K562 (cell line): Measurements from ENCODE around the gene SRD5A2. TPM values are rescaled to one million over a fixed set of nuclear protein-coding genes. Genes with fewer than 3 reads are reported as not detected.

ENCODE experiments used
- ATAC-seq: fragments of 200-7000 bp; cut with Tn5 transposase; 3 replicates; pipeline ENCODE4 v1.9.1; 2020; ENCODE audit warnings: moderate library complexity
- BruUV-seq: library from RNA; stranded (reverse); fragments of 400-500 nt; replicated peaks from 2 replicates; lab custom pipeline; 2021; lab: Mats Ljungman, UMichigan
- CTCF ChIA-PET: fragments of 300-600 bp; formaldehyde crosslinking; extraction: SDS; loops from one replicate; lab custom pipeline; 2021; ENCODE audit warnings: low intra/inter-chr PET ratio; lab: Yijun Ruan, JAX
- POLR2A ChIA-PET: fragments of 300-600, 350-650 bp; sonication (Branson Sonifier 250); formaldehyde crosslinking; extraction: SDS; loops from one replicate; lab custom pipeline; 2021; ENCODE audit warnings: antibody characterized with exemption, inconsistent platforms; lab: Yijun Ruan, JAX
- DNase-seq, 4 experiments: peaks; one replicate each; pipeline versions ENCODE4 v3.0.0 to v3.0.0-alpha.2; 2011 to 2018; ENCODE audit warnings: low spot score in 3 of 4, mixed read lengths in 3 of 4; ENCODE audit errors: extremely low read depth in 1 of 4
- FAIRE-seq: peaks from 2 replicates; lab custom pipeline; 2011; peaks lifted over from hg19 to GRCh38; lab: Jason Lieb, UNC
- H2AFZ ChIP-seq: 2 replicates; pipeline ENCODE4 v1.6.0; 2011; ENCODE audit warnings: low read depth, low read length, control low read depth, inconsistent platforms
- H3K27ac ChIP-seq: fragments of 200-600 bp; 3 replicates; pipeline ENCODE4 v1.8.0; 2011; ENCODE audit warnings: low read depth, mild to moderate bottlenecking, control low read depth, inconsistent platforms, low read length, moderate library complexity, mixed read lengths; ENCODE audit errors: extremely low read depth
- H3K27me3 ChIP-seq, 2 experiments: fragments of 300-600 bp in 1 of 2; 2 replicates in 1 of 2; 3 replicates in 1 of 2; pipeline versions ENCODE4 v1.6.0 to v1.8.0; 2011; ENCODE audit warnings: inconsistent platforms in 2 of 2, low read length in 2 of 2, mild to moderate bottlenecking in 1 of 2, mixed read lengths in 1 of 2, moderate library complexity in 1 of 2; ENCODE audit not compliant: control insufficient read depth in 2 of 2, insufficient read depth in 2 of 2
- H3K36me3 ChIP-seq: fragments of 300-600 bp; 3 replicates; pipeline ENCODE4 v1.8.0; 2011; ENCODE audit warnings: mild to moderate bottlenecking, low read length, inconsistent platforms; ENCODE audit not compliant: control insufficient read depth, insufficient read depth
- H3K4me1 ChIP-seq, 2 experiments: fragments of 200-600 bp in 1 of 2; replicated peaks in 1 of 2; 2 replicates in 1 of 2; 3 replicates in 1 of 2; pipeline versions ENCODE4 v1.5.1 to v1.8.0; 2011; ENCODE audit warnings: inconsistent platforms in 2 of 2, low read length in 2 of 2, mild to moderate bottlenecking in 1 of 2, mixed read lengths in 1 of 2, moderate library complexity in 1 of 2; ENCODE audit not compliant: control insufficient read depth in 2 of 2, insufficient read depth in 2 of 2
- H3K4me2 ChIP-seq: 2 replicates; pipeline ENCODE4 v1.6.1; 2011; ENCODE audit warnings: low read length, control low read depth, inconsistent platforms, mixed read lengths; ENCODE audit not compliant: insufficient read depth
- H3K4me3 ChIP-seq: fragments of 200-600 bp; sonication (generic), shearing (Covaris generic); 2 replicates; pipeline ENCODE4 v1.5.1; 2016; ENCODE audit warnings: control low read depth, inconsistent platforms
- H3K79me2 ChIP-seq: fragments of 200-600 bp; 3 replicates; pipeline ENCODE4 v1.8.0; 2011; ENCODE audit warnings: low read length, inconsistent platforms; ENCODE audit not compliant: control insufficient read depth, insufficient read depth
- H3K9ac ChIP-seq, 2 experiments: 2 replicates each; pipeline versions ENCODE4 v1.6.0 to v1.6.1; 2011; ENCODE audit warnings: low read depth in 2 of 2, low read length in 2 of 2, control low read depth in 1 of 2, inconsistent platforms in 1 of 2, mild to moderate bottlenecking in 1 of 2, mixed read lengths in 1 of 2; ENCODE audit not compliant: insufficient read depth in 1 of 2
- H3K9me1 ChIP-seq: one replicate; pipeline ENCODE4 v1.6.0; 2011; ENCODE audit warnings: inconsistent platforms, mild to moderate bottlenecking, low read length, moderate library complexity; ENCODE audit not compliant: control insufficient read depth, insufficient read depth
- H3K9me3 ChIP-seq: replicated peaks from 2 replicates; pipeline ENCODE4 v1.5.1; 2011; ENCODE audit warnings: low read depth, low read length, inconsistent platforms; ENCODE audit not compliant: control insufficient read depth, insufficient read depth
- H4K20me1 ChIP-seq: replicated peaks from 2 replicates; pipeline ENCODE4 v1.6.1; 2011; ENCODE audit warnings: low read length, inconsistent platforms, mixed read lengths; ENCODE audit not compliant: control insufficient read depth, insufficient read depth
- ATF6 ChIP-seq: sonication (generic); formaldehyde crosslinking; IDR thresholded peaks from 2 replicates; pipeline ENCODE4 v1.4.0; 2020; ENCODE audit warnings: mild to moderate bottlenecking, missing genetic modification reagents
- ELF1 ChIP-seq: fragments of 200-800 bp; sonication (Bioruptor generic); IDR thresholded peaks from 2 replicates; pipeline ENCODE4 v1.6.1; 2016; ENCODE audit warnings: missing genetic modification characterization, missing compliant biosample characterization
- ELK3 ChIP-seq: fragments of 450-650 bp; formaldehyde crosslinking; IDR thresholded peaks from 2 replicates; pipeline ENCODE4 v1.4.0; 2020; ENCODE audit warnings: mild to moderate bottlenecking
- HIVEP1 ChIP-seq: fragments of 250-450 bp; sonication (Bioruptor Pico); IDR thresholded peaks from 2 replicates; pipeline ENCODE4 v1.4.0; 2020; ENCODE audit warnings: mild to moderate bottlenecking
- HMG20B ChIP-seq: fragments of 250-450 bp; sonication (Bioruptor Pico); IDR thresholded peaks from 2 replicates; pipeline ENCODE4 v1.5.0; 2021; ENCODE audit warnings: mild to moderate bottlenecking
- JUND ChIP-seq, 2 experiments: IDR thresholded peaks; 2 replicates in 1 of 2; 3 replicates in 1 of 2; pipeline ENCODE4 v1.6.1; 2011; ENCODE audit warnings: borderline replicate concordance in 2 of 2, low read depth in 2 of 2, low read length in 2 of 2, improper control_type of control experiment in 1 of 2, missing biosample characterization in 1 of 2, missing genetic modification characterization in 1 of 2, missing genetic modification reagents in 1 of 2
- KLF1 ChIP-seq: fragments of 450-650 bp; IDR thresholded peaks from 2 replicates; pipeline ENCODE4 v1.6.1; 2016; ENCODE audit warnings: missing genetic modification characterization, missing compliant biosample characterization
- MAFK ChIP-seq: IDR thresholded peaks from 2 replicates; pipeline ENCODE4 v1.6.1; 2011; ENCODE audit warnings: low read length, improper control_type of control experiment
- NR2C1 ChIP-seq, 2 experiments: fragments of 450-650 bp; IDR thresholded peaks; 2 replicates each; pipeline ENCODE4 v1.6.1; 2017; ENCODE audit warnings: mild to moderate bottlenecking in 2 of 2, antibody characterized with exemption in 1 of 2, inconsistent platforms in 1 of 2, missing compliant biosample characterization in 1 of 2, missing genetic modification characterization in 1 of 2
- PCBP2 ChIP-seq: fragments of 200-400 bp; formaldehyde crosslinking; IDR thresholded peaks from 2 replicates; pipeline ENCODE4 v1.6.1; 2018; ENCODE audit warnings: low read length, low read depth, mild to moderate bottlenecking, moderate library complexity; ENCODE audit not compliant: poor library complexity, severe bottlenecking
- PRMT5 ChIP-seq: sonication (generic); formaldehyde crosslinking; IDR thresholded peaks from 2 replicates; pipeline ENCODE4 v1.5.0; 2020; ENCODE audit warnings: missing genetic modification reagents
- SREBF1 ChIP-seq: fragments of 150-350 bp; IDR thresholded peaks from 2 replicates; pipeline ENCODE4 v1.6.1; 2014; ENCODE audit warnings: antibody characterized with exemption, low read depth, low read length, borderline replicate concordance
- TARDBP ChIP-seq: fragments of 450-650 bp; IDR thresholded peaks from 2 replicates; pipeline ENCODE4 v1.6.1; 2016
- ZFP30 ChIP-seq: fragments of 250-450 bp; sonication (Bioruptor Pico); IDR thresholded peaks from 2 replicates; pipeline ENCODE4 v1.8.0; 2022; ENCODE audit warnings: moderate library complexity, mild to moderate bottlenecking, inconsistent platforms, borderline replicate concordance
- ZHX1 ChIP-seq: fragments of 150-350 bp; conservative IDR thresholded peaks from 2 replicates; pipeline ENCODE4 v1.6.1; 2014; ENCODE audit warnings: low read length
- ZNF23 ChIP-seq: fragments of 250-450 bp; sonication (Bioruptor Pico); IDR thresholded peaks from 2 replicates; pipeline ENCODE4 v1.4.0; 2020; ENCODE audit warnings: mild to moderate bottlenecking
- ZNF764 ChIP-seq: fragments of 250-450 bp; sonication (Bioruptor Pico); IDR thresholded peaks from 2 replicates; pipeline ENCODE4 v1.4.0; 2020; ENCODE audit warnings: low read depth, mild to moderate bottlenecking, moderate library complexity
- WGBS: fragments of 100-300 bp; shearing (Covaris generic); methylation state at CpG from one replicate; pipeline ENCODE4 v1.1.6; 2016; ENCODE audit warnings: low coverage, mixed read lengths; ENCODE audit not compliant: insufficient coverage; ENCODE audit errors: missing lambda C conversion rate; 5-methylcytosine and 5-hydroxymethylcytosine counted together
- in situ Hi-C: fragments of 300-500 bp; cut with MboI; formaldehyde crosslinking; loops from 4 replicates; pipeline ENCODE4 v1.15.0; 2018; ENCODE audit warnings: inconsistent platforms, mixed read lengths
- intact Hi-C: fragments of 100-400 bp; cut with micrococcal nuclease; formaldehyde crosslinking; loops from 2 replicates; pipeline ENCODE4 v1.14.2; 2022
- polyA plus RNA-seq, 8 experiments: library from polyadenylated mRNA; depleted of rRNA in 4 of 8; stranded (reverse) in 5 of 8; unstranded in 3 of 8; fragments of >200 nt; fragmentation: Nextera tagmentation in 2 of 8; fragmentation: Illumina TruSeq in 1 of 8; extraction: Ambion mirVana in 2 of 8; extraction: Trizol in 1 of 8; gene quantifications; 2 replicates each; pipeline versions ENCODE4 v1.2.1 to v1.2.3, GENCODE V29; 2011 to 2014; ENCODE audit warnings: inconsistent platforms in 1 of 8, missing spikeins in 1 of 8
- total RNA-seq, 7 experiments: library from RNA; depleted of rRNA in 6 of 7; stranded (reverse); fragments of >200 nt in 6 of 7; fragmentation: Illumina TruSeq in 2 of 7; extraction: Trizol in 2 of 7; gene quantifications; 2 replicates each; pipeline versions ENCODE4 v1.2.1 to v1.2.3, GENCODE V29; 2011 to 2021; ENCODE audit warnings: low replicate concordance in 1 of 7

The SRD5A2 gene
- total and polyA plus RNA-seq, 9 of the 15 experiments (the other 6 are each of a cell fraction or from before 2014, with no cell fraction given) = 0.03 TPM; not detected in 8

GRCh38 chr2:31539505-31539904, 41.2 kb downstream of the SRD5A2 start:
- Histone ChIP-seq H3K9ac (no peak overlapping the region), H3K79me2 (no peaks in the 10 kb centered on the region), H2AFZ (no peak overlapping the region), H3K36me3 (no peaks in the 10 kb centered on the region), H3K27me3 (no peaks in the 10 kb centered on the region), H3K9me1 (no peaks in the 10 kb centered on the region), H3K27ac (no peak overlapping the region), H3K4me1 (no peaks in the 10 kb centered on the region), H4K20me1 (no peaks in the 10 kb centered on the region), H3K9me3 (no peaks in the 10 kb centered on the region), H3K4me3 (no peak overlapping the region), H3K4me2 (no peak overlapping the region)
- whole genome bisulfite sequencing = 0% methylated on average over 3 of the region's 3 CpGs
- DNase-seq (no peak), ATAC-seq (no peak), FAIRE-seq (no peak)
- POLR2A ChIA-PET = no interaction called here
- in situ Hi-C loops = no loop called here
- CTCF ChIA-PET = no interaction called here
- no peak for TF ChIP-seq ZFP30 (CRISPR knock-in tag)
- TF ChIP-seq PRMT5 (CRISPR knock-in tag) = no peak
- TF ChIP-seq ELK3 = no peak
- TF ChIP-seq ZNF23 (CRISPR knock-in tag) = no peak
- no peak for TF ChIP-seq HIVEP1
- TF ChIP-seq MAFK = no peak
- TF ChIP-seq ZNF764 (CRISPR knock-in tag) = no peak
- no peak for TF ChIP-seq TARDBP
- no peak for TF ChIP-seq SREBF1
- no peak for TF ChIP-seq ATF6 (CRISPR knock-in tag)
- no peak for TF ChIP-seq HMG20B (CRISPR knock-in tag)
- no peak for TF ChIP-seq NR2C1 (IDR thresholded peaks at IDR 0.05)
- TF ChIP-seq NR2C1 (tag; IDR thresholded peaks at IDR 0.05) = no peak
- TF ChIP-seq ZHX1 = no peak
- no peak for TF ChIP-seq ELF1 (tag)
- TF ChIP-seq PCBP2 = no peak
- TF ChIP-seq JUND (IDR thresholded peaks at IDR 0.05; ENCODE audit: borderline replicate concordance, low read depth, low read length) = no peak
- no peak for TF ChIP-seq JUND (tag; IDR thresholded peaks at IDR 0.05; ENCODE audit: borderline replicate concordance, low read depth, low read length)
- TF ChIP-seq KLF1 (tag) = no peak
- intact Hi-C loops = no loop called here
- no TSS peak for BruUV-seq
